Right lobe of liver (tissue), 6 donors: ENCODE data around the gene LYL1. TPM values are rescaled to one million over a fixed set of nuclear protein-coding genes. Genes with fewer than 3 reads are reported as not detected.

ENCODE experiments used
- ATAC-seq, 4 donors: fragments of 200-7000 bp; cut with Tn5 transposase; one replicate each; pipeline ENCODE4 v1.9.1; 2020; ENCODE audit warnings: mild to moderate bottlenecking in 4 of 4, moderate library complexity in 4 of 4
- DNase-seq, 3 donors: peaks; one replicate each; pipeline ENCODE4 v3.0.0-alpha.2; 2020
- H3K27ac ChIP-seq, 3 donors: fragments of 200-600 bp; one replicate each; pipeline ENCODE4 v1.8.0; 2022
- H3K27me3 ChIP-seq, 2 donors: fragments of 200-600 bp; one replicate each; pipeline ENCODE4 v1.8.0; 2022
- H3K36me3 ChIP-seq, 4 donors: fragments of 200-600 bp; sonication (generic) in 1 of 4; one replicate each; pipeline versions ENCODE4 v1.5.1 to v1.8.0; 2017 to 2022; ENCODE audit warnings: control low read depth in 1 of 4
- H3K4me1 ChIP-seq, 4 donors: fragments of 200-600 bp; sonication (generic) in 1 of 4; one replicate each; pipeline versions ENCODE4 v1.5.1 to v1.8.0; 2017 to 2022; ENCODE audit warnings: control low read depth in 1 of 4
- H3K4me3 ChIP-seq, 3 donors: fragments of 200-600 bp; one replicate each; pipeline ENCODE4 v1.8.0; 2022
- H3K9me3 ChIP-seq, 4 donors: fragments of 200-600 bp; sonication (generic) in 1 of 4; one replicate each; pipeline versions ENCODE4 v1.5.1 to v1.8.0; 2017 to 2022; ENCODE audit warnings: control low read depth in 1 of 4
- POLR2A ChIP-seq: fragments of 450-650 bp; IDR thresholded peaks from one replicate; pipeline ENCODE4 v1.6.1; 2017; ENCODE audit warnings: antibody characterized with exemption, mild to moderate bottlenecking
- WGBS: methylation state at CpG from one replicate; pipeline ENCODE4 v1.1.6; 2018; ENCODE audit warnings: low coverage, low lambda C conversion rate; ENCODE audit not compliant: insufficient coverage; ENCODE audit errors: missing lambda C conversion rate; 5-methylcytosine and 5-hydroxymethylcytosine counted together
- intact Hi-C, 2 donors: fragments of 100-400 bp; cut with DNase I; formaldehyde crosslinking; loops; one replicate each; pipeline versions ENCODE4 v1.11.2 to v1.14.1; 2022
- total RNA-seq, 6 experiments: library from RNA; depleted of rRNA in 2 of 6; stranded (reverse); fragments of >200 nt in 2 of 6; fragmentation: NEBNext Ultra II Directional in 3 of 6; extraction: Animal tissue kit (Norgen Biotek cat#: 25700) in 3 of 6; gene quantifications; one replicate each; pipeline versions ENCODE4 v1.1.0 to v1.2.4, GENCODE V29; 2016 to 2023
- TF ChIP-seq, protein P1 (sequence below), 4 donors: fragments of 200-600 bp in 3 of 4; fragments of 450-650 bp in 1 of 4; IDR thresholded peaks; one replicate each; pipeline versions ENCODE4 v1.5.1 to v1.8.0; 2016 to 2022; ENCODE audit warnings: antibody characterized with exemption in 4 of 4, mild to moderate bottlenecking in 2 of 4
- donor health status: DM: no; HTN: yes; CAD: no.
- donor health status: DM: no; HTN: no; CAD: no.
- donor health status: DM: no; HTN: no; CAD: no.
- donor health status: DM: no; HTN: yes; CAD: no.
- donor health status: DM: no; HTN: yes; CAD: no.

Gene LYL1
- total RNA-seq, 6 experiments from 2014 or later, result 1.1 to 3.7 (median 2.3) TPM

DNA sequence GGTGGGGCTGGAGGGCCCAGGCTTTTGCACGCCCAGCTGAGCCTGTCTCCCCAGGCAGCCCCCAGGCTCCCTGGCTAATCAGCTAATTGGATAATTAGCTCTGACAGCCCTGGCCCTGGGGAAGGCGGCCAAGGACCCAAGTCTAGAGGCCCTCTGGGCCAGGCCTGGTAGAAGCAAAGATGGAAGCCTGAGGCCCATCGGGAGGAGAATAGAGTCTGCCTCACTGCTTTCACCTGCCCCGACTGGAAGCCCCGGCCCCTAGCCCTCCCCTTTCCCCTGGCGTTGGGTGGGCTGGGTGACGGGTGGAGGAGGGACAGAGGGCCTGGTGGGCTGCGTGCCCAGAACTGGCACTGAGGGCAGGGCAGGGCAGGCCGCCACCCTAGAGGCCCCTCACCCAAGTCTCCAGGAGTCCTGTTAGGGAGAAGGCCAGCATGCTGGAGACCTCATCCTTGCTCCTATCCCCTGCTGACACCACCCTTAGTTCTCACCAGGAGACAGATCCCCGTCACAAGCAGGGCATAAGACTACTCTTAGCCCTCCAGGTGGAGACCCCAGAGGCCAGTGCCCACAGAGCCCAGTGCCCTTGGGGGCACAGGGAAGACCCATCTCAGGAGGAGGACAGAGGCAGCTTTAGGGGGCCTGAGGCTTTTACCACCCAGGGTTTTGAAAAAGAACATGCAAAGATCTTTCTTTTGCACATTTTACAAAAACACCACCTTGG lies 12.0 kb downstream of the LYL1 start:
- Histone ChIP-seq H3K4me3 (no peak overlapping the region), H3K4me1 (peaks cover 0 to 19% (median 2%) of the 10 kb centered on the region in 4 donors), H3K36me3 (peaks cover 0 to 3% (median 0%) of the 10 kb centered on the region in 4 donors), H3K27me3 (no peaks in the 10 kb centered on the region), H3K9me3 (no peaks in the 10 kb centered on the region), H3K27ac (peak overlapping the region in 1 of 3 donors; percentile 13)
- intact Hi-C loops, result loop anchor here in 1 of 2 donors (5.0 to 10.0 kb wide), 2 partner anchors 56 to 108 kb away; no protein-coding TSS in a partner anchor
- no peak for TF ChIP-seq POLR2A
- TF ChIP-seq, protein P1, sequence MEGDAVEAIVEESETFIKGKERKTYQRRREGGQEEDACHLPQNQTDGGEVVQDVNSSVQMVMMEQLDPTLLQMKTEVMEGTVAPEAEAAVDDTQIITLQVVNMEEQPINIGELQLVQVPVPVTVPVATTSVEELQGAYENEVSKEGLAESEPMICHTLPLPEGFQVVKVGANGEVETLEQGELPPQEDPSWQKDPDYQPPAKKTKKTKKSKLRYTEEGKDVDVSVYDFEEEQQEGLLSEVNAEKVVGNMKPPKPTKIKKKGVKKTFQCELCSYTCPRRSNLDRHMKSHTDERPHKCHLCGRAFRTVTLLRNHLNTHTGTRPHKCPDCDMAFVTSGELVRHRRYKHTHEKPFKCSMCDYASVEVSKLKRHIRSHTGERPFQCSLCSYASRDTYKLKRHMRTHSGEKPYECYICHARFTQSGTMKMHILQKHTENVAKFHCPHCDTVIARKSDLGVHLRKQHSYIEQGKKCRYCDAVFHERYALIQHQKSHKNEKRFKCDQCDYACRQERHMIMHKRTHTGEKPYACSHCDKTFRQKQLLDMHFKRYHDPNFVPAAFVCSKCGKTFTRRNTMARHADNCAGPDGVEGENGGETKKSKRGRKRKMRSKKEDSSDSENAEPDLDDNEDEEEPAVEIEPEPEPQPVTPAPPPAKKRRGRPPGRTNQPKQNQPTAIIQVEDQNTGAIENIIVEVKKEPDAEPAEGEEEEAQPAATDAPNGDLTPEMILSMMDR (IDR thresholded peaks at IDR 0.05), result no peak
- ATAC-seq, result no peak
- WGBS, result no CpG with 5 or more reads among the region's 10 CpGs
- peak in 1 of 3 donors; percentile 26 for DNase-seq

DNA sequence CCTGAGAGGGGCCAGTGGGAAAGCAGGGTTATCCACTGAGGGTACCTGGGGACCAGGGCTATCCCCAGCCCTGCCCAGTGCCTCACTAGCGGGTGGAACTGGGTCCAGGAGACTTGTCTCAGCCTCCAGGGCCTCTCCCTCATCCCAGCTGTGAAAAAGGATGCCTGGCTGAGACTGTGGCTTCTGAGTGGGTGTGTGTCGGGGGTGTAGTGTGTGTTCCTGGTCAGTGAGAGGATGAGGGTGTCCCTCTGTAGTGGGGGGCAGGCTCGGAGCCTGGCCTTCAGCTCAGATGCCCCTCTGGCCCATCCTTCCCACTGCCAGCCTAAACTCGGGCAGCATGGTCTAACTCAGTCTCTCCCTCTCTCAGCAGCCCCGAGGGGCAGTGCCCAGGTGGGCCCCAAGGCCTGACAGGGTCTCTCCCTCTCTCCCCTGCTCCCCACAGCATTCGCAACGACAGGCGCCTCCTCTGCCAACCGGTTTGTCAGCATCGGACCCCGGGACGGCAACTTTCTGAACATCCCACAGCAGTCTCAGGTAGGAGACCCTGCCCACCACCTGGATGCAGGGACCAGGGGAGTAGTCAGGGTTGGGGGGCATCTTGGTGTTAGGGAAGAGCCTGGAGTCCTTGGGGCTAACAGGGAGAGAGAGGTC lies 12.7 kb downstream of the LYL1 start:
- no peaks in the 10 kb centered on the region for H3K36me3 ChIP-seq

GRCh38 chr19:13089139-13089856 lies 13.4 kb downstream of the LYL1 start:
- H3K4me1 ChIP-seq, result peaks cover 0 to 17% (median 2%) of the 10 kb centered on the region in 4 donors
- no peak for TF ChIP-seq POLR2A
- TF ChIP-seq, protein P1 (IDR thresholded peaks at IDR 0.05), result no peak
- intact Hi-C loops, result no loop called here
- no peaks in the 10 kb centered on the region for H3K9me3 ChIP-seq
- no peak overlapping the region for H3K27ac ChIP-seq
- no peaks in the 10 kb centered on the region for H3K27me3 ChIP-seq
- ATAC-seq, result no peak
- no peak overlapping the region for H3K4me3 ChIP-seq
- DNase-seq, result no peak
- WGBS, result 86% methylated on average over 3 of the region's 5 CpGs
- H3K36me3 ChIP-seq, result no peaks in the 10 kb centered on the region

More for the DNA sequence above, 12.7 kb downstream of the LYL1 start:
- TF ChIP-seq, protein P1 (IDR thresholded peaks at IDR 0.05), result no peak
- H3K9me3 ChIP-seq, result no peaks in the 10 kb centered on the region
- WGBS, result no CpG with 5 or more reads among the region's 12 CpGs
- no peak overlapping the region for H3K4me3 ChIP-seq
- H3K4me1 ChIP-seq, result peaks cover 0 to 19% (median 2%) of the 10 kb centered on the region in 4 donors
- DNase-seq, result no peak
- intact Hi-C loops, result loop anchor here in 1 of 2 donors (5.0 to 10.0 kb wide), 2 partner anchors 55 to 108 kb away; no protein-coding TSS in a partner anchor
- ATAC-seq, result no peak
- H3K27ac ChIP-seq, result no peak overlapping the region
- H3K27me3 ChIP-seq, result no peaks in the 10 kb centered on the region

DNA sequence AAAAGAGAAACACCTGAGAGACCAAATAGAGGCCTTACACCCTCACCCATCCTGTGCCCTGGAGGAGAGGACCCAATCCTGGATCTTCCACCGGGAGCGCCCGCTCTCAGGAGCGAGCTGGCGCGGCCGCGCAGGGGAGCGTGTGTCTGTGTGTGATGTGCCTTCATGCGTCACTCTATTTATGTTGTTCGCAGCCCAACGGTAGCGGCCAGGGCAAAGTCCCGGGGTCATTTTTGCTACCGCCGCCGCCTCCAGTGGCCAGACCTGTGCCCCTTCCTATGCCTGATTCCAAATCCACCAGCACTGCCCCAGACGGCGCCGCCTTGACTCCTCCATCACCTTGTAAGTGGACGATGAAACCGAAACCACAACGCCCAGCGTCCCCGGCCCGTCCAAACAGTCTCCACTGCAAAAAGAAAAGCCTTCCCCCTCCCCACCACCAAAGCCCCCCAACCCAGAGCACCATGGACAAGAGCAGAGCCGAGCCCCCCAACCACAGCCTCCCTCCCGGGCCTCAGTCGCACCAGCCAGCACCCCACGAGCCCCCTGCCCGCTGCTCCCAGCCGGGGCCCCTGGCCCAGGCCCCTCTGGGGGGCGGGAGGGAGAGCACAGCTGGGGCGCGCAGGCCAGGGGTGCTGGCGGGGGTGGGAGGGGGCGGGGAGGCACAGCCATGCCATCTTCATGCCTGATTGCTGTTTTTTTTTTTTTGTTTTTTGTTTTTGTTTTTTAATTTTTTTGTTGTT lies 14.7 kb downstream of the LYL1 start:
- H3K27ac ChIP-seq, result peak overlapping the region in 1 of 3 donors; percentile 44
- peak overlapping the region in 2 of 3 donors; percentile 16 to 21 for H3K4me3 ChIP-seq
- H3K36me3 ChIP-seq, result no peaks in the 10 kb centered on the region
- intact Hi-C loops, result no loop called here
- peaks cover 0 to 27% (median 3%) of the 10 kb centered on the region in 4 donors for H3K4me1 ChIP-seq
- TF ChIP-seq, protein P1 (IDR thresholded peaks at IDR 0.05), result no peak
- TF ChIP-seq POLR2A, result no peak
- peak; percentile 68 to 79 (median 74) for ATAC-seq
- H3K27me3 ChIP-seq, result no peaks in the 10 kb centered on the region
- 80% methylated on average over 1 of the region's 37 CpGs for WGBS
- peak; percentile 65 to 85 (median 78) for DNase-seq
- no peaks in the 10 kb centered on the region for H3K9me3 ChIP-seq
